Activated CD4-positive, CD25-positive, alpha-beta regulatory T cell (primary cell): ENCODE measurements around the gene DDO.
"Not testable (repeated sequence)": the region's sequence is repeated elsewhere in the genome, so short reads cannot be mapped to it uniquely, and the experiment has no call there.

Experiments
- DNase-seq, 4 experiments: peaks; one replicate each; lab custom pipeline; 2025; lab: John Stamatoyannopoulos, UW

DDO gene

DNA sequence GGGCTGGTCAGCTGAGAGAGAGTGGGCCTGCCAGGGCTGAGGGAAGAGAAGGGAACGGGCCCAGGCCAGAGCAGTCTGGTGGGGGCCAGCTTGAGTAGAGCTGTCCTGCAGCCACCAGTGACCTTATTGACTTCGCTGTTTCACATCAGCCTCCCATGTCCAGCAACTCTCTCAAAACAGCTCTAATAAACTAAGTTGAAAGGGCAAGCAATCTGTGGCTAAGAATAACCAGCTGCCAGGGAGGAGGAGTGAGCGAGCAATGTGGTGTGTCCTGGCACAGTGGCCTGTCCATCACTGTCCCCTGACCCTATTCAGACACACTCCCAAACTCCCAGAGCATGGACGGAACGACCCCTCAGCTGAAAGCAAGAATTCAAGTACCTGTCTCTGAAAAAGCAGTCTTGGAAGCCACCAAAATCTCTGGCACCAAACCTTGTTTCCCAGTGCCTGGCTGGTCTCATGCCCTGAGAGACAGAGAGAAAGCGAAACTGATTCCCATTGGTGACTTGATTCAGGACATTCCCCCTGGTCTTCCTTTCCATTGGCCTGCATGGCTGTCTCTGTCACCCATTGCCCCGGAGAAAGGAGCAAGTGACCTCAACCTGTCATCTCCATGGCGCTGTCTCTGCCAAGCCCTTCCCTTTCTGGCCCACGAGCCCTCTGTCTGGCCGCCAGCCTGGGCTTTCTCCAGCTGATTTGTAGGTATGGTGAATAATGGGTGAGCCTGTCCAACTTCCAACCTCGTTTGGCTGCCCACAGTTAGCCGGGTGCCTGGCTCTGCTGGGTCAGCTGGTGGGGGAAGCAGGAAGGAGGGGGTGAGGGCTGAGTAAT, at the start of gene DDO:
DDO (minus strand) TSS at position 490 of the 831 bp plus-strand sequence. CDS start 2,113 bp downstream, outside the sequence.
- DNase-seq = no peak

GRCh38 chr6:110462884-110463481, 47.6 kb upstream of the DDO start:
- DNase-seq = no peak

GRCh38 chr6:110461376-110461775, 46.0 kb upstream of the DDO start:
- no peak for DNase-seq

DNA sequence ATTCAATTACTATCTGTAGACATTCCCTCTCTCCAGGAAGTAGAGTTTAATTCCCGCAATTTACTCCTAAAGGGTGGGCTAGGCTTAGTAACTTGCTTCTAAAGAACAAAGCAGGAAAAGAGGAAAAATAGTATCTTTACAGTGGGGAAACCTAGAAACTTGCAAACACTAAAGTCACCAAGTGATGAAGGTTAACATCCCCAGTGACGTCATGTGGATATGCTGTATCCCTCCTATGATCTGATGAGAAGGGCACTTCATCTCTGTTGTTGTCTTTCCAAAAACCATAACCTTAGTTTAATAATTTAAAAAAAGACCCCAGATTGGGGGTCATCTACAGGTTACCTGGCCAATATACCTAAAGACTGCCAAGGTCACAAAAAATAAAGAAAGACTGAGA, 43.8 kb upstream of the DDO start:
- DNase-seq = no peak

DNA sequence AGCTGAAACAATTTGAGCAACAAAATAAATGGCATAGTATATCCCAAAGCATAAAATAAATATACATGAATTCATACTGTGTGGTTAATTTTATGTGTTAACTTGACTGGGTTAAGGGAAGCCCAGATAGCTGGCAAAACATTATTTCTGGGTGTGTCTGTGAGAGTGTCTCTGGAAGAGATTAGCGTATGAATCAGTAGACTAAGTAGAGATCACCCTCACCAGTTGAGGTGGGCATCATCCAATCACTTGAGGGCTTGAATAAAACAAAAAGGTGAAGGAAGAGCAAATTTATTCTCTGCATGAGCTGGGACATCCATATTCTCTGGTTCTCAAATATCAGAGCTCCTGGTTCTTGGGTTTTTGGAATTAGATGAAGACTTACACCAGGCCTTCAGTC, 43.1 kb upstream of the DDO start:
- no peak for DNase-seq

DNA sequence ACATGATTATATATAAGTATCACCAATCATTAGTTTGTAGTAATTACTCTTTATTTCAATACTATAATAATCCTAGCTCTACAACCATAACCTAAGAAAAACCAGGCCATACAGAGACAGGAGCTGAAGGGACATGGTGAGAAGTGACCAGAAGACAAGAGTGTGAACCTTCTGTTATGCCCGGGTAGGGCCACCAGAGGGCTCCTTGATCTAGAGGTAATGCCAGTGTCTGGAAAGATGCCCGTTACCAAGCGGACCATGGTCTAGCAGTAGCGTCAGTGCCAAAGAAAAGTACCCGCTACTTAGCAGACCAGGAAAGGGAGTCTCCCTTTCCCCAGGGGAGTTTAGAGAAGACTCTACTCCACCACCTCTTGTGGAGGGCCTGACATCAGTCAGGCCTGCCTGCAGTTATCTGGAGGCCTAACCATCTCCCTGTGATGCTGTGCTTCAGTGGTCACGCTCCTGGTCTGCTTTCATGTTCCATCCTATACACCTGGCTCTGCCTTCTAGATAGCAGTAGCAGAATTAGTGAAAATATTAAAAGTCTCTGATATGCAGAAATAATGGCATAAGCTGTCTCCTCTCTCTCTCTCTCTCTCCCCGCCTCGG, 42.3 kb upstream of the DDO start:
- DNase-seq = not testable (repeated sequence)

DNA sequence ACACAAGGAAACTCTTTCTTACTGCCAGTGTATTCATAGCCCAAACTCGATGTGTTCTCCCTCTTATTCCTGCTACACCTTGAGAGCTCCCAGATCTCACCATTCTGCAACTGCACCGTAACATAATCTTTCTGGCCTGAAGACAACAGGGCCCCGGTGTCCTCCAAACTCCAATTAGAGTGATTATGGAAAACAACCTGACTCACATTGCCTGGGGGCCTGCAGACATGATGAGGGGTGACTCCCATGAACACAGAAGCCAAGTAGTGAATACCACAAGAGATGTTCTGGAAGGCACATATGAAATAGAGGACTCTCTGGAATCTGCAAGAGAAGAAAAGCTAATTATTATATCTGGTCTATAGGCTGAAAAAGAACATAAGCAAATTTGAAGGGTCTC, 41.3 kb upstream of the DDO start:
- no peak for DNase-seq

- DNase-seq = no peak
Measured at GRCh38 chr6:110449541-110449895, 34.1 kb upstream of the DDO start.

DNA sequence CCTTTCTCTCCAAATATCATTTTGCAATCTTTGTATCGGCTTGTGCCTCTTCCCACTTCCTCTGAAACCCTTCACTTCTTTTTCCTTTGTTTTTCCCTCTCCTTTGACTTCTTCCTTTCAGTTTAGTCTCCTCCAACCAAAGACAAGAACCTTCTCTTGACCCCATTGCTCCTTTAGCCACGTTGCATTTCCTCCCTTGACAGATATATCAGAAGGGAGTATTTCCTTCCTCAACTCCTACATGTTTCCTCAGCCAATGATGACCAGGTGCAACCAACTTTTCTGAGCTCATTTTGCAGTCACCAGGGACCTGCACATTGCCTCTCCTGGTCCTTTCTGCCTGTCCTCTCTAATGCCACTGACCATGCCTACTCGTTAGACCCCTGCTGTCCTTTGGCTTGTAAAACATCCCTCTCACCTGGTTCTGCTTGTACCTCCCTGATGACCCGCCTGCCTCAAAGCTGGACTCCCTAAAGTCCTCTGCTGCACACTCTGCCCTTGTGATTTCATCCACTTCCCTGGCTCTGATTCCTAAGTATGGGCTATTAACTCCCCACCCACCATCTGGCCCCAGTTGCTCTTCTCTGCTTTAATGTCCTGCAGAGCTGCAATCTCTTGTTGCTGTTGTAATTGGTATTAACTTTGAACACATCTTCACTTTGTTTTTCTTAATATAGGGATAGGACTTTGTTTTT, 33.6 kb upstream of the DDO start:
- DNase-seq = no peak

DNA sequence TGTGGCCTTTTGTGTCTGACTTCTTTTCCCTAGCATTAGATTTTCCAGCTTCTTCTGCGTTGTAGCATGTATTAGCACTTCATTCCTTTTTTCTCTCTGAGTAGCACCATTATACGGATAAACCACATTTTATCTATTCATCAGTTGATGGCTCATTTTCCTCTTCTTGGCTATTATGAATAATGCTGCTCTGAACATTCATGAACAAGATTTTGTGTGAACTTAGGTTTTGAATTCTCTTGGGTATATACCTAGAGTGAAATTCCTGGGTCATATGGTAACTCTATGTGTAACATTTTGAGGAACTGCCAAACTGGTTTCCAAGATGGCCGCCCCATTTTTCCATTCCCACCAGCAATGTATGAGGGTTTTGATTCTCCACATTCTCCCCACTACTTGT, 32.4 kb upstream of the DDO start:
- no peak for DNase-seq

- DNase-seq = no peak
Measured at GRCh38 chr6:110446405-110446804, 31.0 kb upstream of the DDO start.

- no peak for DNase-seq
Measured at GRCh38 chr6:110440026-110440425, 24.7 kb upstream of the DDO start.

DNA sequence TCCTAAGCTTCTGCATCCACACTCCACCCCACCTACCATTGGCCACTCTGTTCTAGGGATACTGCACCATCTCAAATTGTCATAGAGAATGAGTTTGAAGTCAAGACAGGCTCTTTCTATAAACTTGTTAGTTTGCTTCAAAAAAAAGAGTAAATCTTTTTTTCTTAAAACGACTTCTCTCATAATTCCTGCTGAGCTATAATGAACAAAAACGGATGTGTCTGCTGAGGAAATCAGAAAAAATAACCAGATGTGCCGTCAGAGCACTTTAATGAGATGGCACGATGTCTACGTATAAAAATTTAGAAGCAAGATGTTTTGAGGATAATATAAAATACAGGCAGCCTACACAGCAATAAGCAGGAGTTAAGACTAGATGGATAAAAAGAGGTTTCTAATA, 24.0 kb upstream of the DDO start:
- DNase-seq = no peak

GRCh38 chr6:110434961-110435602, 19.7 kb upstream of the DDO start:
- no peak for DNase-seq

DNA sequence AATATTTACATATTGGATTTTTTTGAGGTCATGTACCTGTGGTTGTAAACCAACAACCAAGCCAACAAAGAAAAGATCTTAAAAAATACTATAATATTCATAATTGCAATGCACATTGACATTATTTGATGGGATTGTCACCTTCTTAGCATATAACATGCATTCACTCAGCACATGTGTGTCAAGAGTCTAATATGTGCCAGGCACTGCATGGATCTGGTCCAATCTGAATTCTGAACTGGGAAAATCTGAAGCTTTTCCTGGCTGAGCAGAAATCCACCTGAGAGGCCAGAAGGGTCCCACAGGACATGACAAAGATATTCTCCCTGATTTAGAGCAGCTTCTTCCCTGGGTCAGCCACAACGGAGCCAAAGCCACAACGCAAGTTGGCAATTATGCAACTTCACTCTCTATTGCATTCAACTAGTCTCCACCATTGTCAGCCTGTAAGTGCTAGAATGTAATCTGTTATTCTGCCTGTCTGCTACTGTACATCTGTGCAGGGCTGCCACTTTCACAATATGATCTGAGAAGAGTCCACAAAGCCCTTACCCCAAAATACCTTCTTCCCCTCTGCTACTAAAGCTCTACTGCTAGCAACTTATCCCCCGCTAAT, 17.0 kb upstream of the DDO start:
- no peak for DNase-seq

DNA sequence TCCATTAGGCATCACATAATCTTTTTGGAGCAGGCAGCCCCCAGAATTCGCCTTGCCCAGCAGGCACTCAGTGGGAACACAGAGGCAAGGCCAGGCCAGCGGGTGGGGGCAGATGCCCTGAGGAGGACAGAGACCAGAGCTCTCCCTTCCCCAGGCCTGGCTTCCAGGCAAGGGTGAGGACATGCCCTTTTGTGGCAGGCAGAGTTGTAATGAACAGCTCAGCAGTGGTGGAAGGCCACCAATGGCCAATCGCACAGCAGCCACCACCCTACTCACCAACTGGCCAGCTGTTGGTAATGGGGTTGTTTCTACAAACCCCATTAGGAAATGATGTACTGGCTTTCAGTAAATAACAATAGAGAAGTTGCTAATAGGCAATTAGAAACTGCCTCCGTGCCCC, 15.4 kb upstream of the DDO start:
- DNase-seq = no peak

- DNase-seq = no peak
Measured at GRCh38 chr6:110430236-110430635, 14.9 kb upstream of the DDO start.

- no peak for DNase-seq
Measured at GRCh38 chr6:110428153-110428552, 12.8 kb upstream of the DDO start.

- no peak for DNase-seq
Measured at GRCh38 chr6:110425816-110426215, 10.4 kb upstream of the DDO start.

DNA sequence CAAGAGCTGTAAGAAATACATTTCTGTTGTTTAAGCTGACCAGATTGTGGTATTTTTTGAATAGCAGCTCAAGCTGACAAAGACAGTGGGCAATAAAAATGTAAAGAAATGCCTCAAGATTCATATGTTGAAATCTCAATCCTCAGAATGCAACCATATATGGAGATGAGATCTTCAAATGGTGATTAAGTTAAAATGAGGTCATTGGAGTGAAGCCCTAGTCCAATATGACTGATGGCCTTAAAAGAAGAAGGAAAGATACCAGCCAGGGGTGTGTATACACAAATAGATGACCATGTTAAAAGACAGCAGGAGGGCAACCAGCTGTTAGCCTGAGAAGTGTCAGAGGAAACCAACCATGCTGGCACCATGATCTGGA, 7.1 kb upstream of the DDO start:
- no peak for DNase-seq

DNA sequence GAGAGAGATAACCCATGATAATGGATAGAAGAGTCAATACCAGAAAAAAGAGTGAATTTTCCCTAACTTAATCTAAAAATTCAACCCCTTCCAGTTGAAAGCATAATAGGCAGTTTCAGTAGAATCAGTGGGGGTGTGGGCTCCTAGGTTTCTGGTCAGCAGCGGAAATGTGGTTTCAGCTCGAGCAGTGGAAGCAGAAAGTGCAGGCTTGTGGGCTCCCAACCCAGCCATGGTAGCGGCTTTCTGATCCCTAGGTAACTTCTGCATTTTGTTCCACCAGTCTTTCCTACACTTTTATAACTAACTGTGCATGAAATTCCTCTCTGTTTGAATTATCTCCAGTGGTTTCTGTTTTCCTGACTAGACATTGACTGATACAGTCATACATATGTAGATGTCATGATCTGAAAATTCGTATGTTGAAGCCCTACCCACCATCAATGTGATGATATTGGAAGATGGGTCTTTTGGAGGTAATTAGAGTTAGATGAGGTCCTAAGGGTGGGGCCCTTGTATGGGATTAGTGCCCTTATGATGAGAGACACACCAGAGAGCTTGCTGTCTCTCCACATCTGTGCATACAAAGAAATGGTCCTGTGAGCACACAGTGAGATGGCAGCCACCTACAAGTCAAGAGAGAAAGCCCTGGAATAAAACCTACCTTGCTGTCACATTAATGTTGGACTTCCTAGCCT, 6.5 kb upstream of the DDO start:
- no peak for DNase-seq
